Calu3 (cell line): ENCODE measurements around the gene CDH2. TPM values are rescaled to one million over a fixed set of nuclear protein-coding genes. Genes with fewer than 3 reads are reported as not detected.

Experiments
- BruUV-seq: library from RNA; stranded (reverse); fragments of 400-500 nt; replicated peaks from 2 replicates; lab custom pipeline; 2021; lab: Mats Ljungman, UMichigan
- CTCF ChIA-PET: fragments of 300-600 bp; sonication (Branson Sonifier 250); formaldehyde crosslinking; loops from one replicate; lab custom pipeline; 2022; ENCODE audit warnings: antibody characterized with exemption; lab: Charles Lee
- DNase-seq: peaks from one replicate; pipeline ENCODE4 v3.0.0; 2022
- H3K27ac Mint-ChIP-seq: one replicate; pipeline ENCODE4 v1.8.0; 2022; ENCODE audit warnings: mixed read lengths; ENCODE audit not compliant: unreplicated experiment
- H3K27me3 Mint-ChIP-seq: one replicate; pipeline ENCODE4 v1.8.0; 2022; ENCODE audit warnings: mixed read lengths; ENCODE audit not compliant: unreplicated experiment
- H3K36me3 Mint-ChIP-seq: one replicate; pipeline ENCODE4 v1.8.0; 2022; ENCODE audit warnings: mild to moderate bottlenecking, moderate library complexity, mixed read lengths; ENCODE audit not compliant: insufficient read depth, unreplicated experiment
- H3K4me1 Mint-ChIP-seq: one replicate; pipeline ENCODE4 v1.8.0; 2022; ENCODE audit warnings: mild to moderate bottlenecking, low read depth, mixed read lengths; ENCODE audit not compliant: unreplicated experiment
- H3K4me3 Mint-ChIP-seq: one replicate; pipeline ENCODE4 v1.8.0; 2022; ENCODE audit warnings: mild to moderate bottlenecking, low read depth, moderate library complexity, mixed read lengths; ENCODE audit not compliant: unreplicated experiment
- H3K9me3 Mint-ChIP-seq: one replicate; pipeline ENCODE4 v1.8.0; 2022; ENCODE audit warnings: low read depth, mixed read lengths; ENCODE audit not compliant: unreplicated experiment
- CTCF ChIP-seq: fragments of 200-600 bp; IDR thresholded peaks from one replicate; pipeline ENCODE4 v1.8.0; 2022; ENCODE audit warnings: antibody characterized with exemption; ENCODE audit not compliant: unreplicated experiment
- intact Hi-C: fragments of 100-400 bp; cut with micrococcal nuclease; formaldehyde crosslinking; loops from one replicate; pipeline ENCODE4 v1.10.0; 2022; ENCODE audit not compliant: unreplicated experiment
- total RNA-seq: library from RNA; stranded (reverse); gene quantifications from 2 replicates; pipeline ENCODE4 v1.2.3, GENCODE V29; 2022

CDH2 gene
- total RNA-seq, 1 experiment from 2014 or later = 2.3 TPM

GRCh38 chr18:27970321-27970720 lies 206.6 kb downstream of the CDH2 start:
- no peak for TF ChIP-seq CTCF
- BruUV-seq = no TSS peak
- intact Hi-C loops = no loop called here

GRCh38 chr18:27969206-27969605 lies 207.7 kb downstream of the CDH2 start:
- intact Hi-C loops = no loop called here
- Mint-ChIP-seq H3K4me1 (peaks cover 27% of the 10 kb centered on the region), H3K36me3 (no peaks in the 10 kb centered on the region), H3K27ac (no peak overlapping the region), H3K27me3 (no peaks in the 10 kb centered on the region), H3K4me3 (no peak overlapping the region), H3K9me3 (peaks cover 3% of the 10 kb centered on the region)
- no TSS peak for BruUV-seq
- no peak for DNase-seq
- no peak for TF ChIP-seq CTCF
- CTCF ChIA-PET = no interaction called here

More at GRCh38 chr18:27970321-27970720, 206.6 kb downstream of the CDH2 start:
- CTCF ChIA-PET = no interaction called here
- Mint-ChIP-seq H3K27ac (no peak overlapping the region), H3K9me3 (no peaks in the 10 kb centered on the region), H3K27me3 (no peaks in the 10 kb centered on the region), H3K4me3 (no peak overlapping the region), H3K4me1 (peaks cover 17% of the 10 kb centered on the region), H3K36me3 (no peaks in the 10 kb centered on the region)
- DNase-seq = no peak

- H3K27ac Mint-ChIP-seq = no peak overlapping the region
- TF ChIP-seq CTCF = no peak
- CTCF ChIA-PET = no interaction called here
- no peak for DNase-seq
- no TSS peak for BruUV-seq
- H3K9me3 Mint-ChIP-seq = peaks cover 3% of the 10 kb centered on the region
- no peak overlapping the region for H3K4me3 Mint-ChIP-seq
- H3K4me1 Mint-ChIP-seq = peaks cover 27% of the 10 kb centered on the region
- H3K36me3 Mint-ChIP-seq = no peaks in the 10 kb centered on the region
- no peaks in the 10 kb centered on the region for H3K27me3 Mint-ChIP-seq
- intact Hi-C loops = no loop called here
These were observed 208.8 kb downstream of the CDH2 start for GRCh38 chr18:27967913-27968824.

- H3K36me3 Mint-ChIP-seq = no peaks in the 10 kb centered on the region
- no peak for TF ChIP-seq CTCF
- H3K9me3 Mint-ChIP-seq = peaks cover 3% of the 10 kb centered on the region
- H3K27me3 Mint-ChIP-seq = no peaks in the 10 kb centered on the region
- DNase-seq = no peak
- BruUV-seq = no TSS peak
- no peak overlapping the region for H3K4me3 Mint-ChIP-seq
- H3K4me1 Mint-ChIP-seq = peaks cover 27% of the 10 kb centered on the region
- H3K27ac Mint-ChIP-seq = no peak overlapping the region
- intact Hi-C loops = no loop called here
- CTCF ChIA-PET = no interaction called here
These were observed 210.0 kb downstream of the CDH2 start for GRCh38 chr18:27966881-27967280.
